Psoas muscle (tissue), 8 donors: ENCODE data around the gene SMIM12. TPM values are rescaled to one million over a fixed set of nuclear protein-coding genes. Genes with fewer than 3 reads are reported as not detected.

Experiments
- ATAC-seq, 4 donors: fragments of 200-7000 bp; cut with Tn5 transposase; one replicate each; pipeline ENCODE4 v1.9.1; 2020; ENCODE audit warnings: moderate library complexity in 3 of 4, mild to moderate bottlenecking in 2 of 4
- DNase-seq, 2 donors: peaks; one replicate each; pipeline ENCODE4 v3.0.0-alpha.2; 2020
- H3K27ac ChIP-seq: fragments of 200-600 bp; one replicate; pipeline ENCODE4 v1.8.0; 2022
- H3K27me3 ChIP-seq, 3 donors: fragments of 200-600 bp in 1 of 3; one replicate each; pipeline versions ENCODE4 v1.6.1 to v1.8.0; 2013 to 2022; ENCODE audit warnings: low read length in 2 of 3, mild to moderate bottlenecking in 2 of 3, moderate library complexity in 1 of 3; ENCODE audit not compliant: insufficient read depth in 3 of 3
- H3K36me3 ChIP-seq, 2 donors: fragments of 200-600 bp in 1 of 2; one replicate each; pipeline versions ENCODE4 v1.6.1 to v1.8.0; 2013 to 2022; ENCODE audit warnings: low read depth in 1 of 2, mild to moderate bottlenecking in 1 of 2, moderate library complexity in 1 of 2; ENCODE audit not compliant: insufficient read depth in 1 of 2
- H3K4me1 ChIP-seq: fragments of 200-600 bp; one replicate; pipeline ENCODE4 v1.8.0; 2022
- H3K4me3 ChIP-seq: fragments of 200-600 bp; one replicate; pipeline ENCODE4 v1.8.0; 2022; ENCODE audit warnings: mild to moderate bottlenecking
- H3K9me3 ChIP-seq: fragments of 200-600 bp; one replicate; pipeline ENCODE4 v1.8.0; 2022
- whole genome bisulfite sequencing, 3 donors: extraction: QIAGEN DNeasy Blood & Tissue Kit; methylation state at CpG; one replicate each; pipeline versions ENCODE4 v1.1.6 to v1.1.7; 2013; 5-methylcytosine and 5-hydroxymethylcytosine counted together
- intact Hi-C, 2 donors: fragments of 100-400 bp; cut with DNase I; formaldehyde crosslinking; loops; one replicate each; pipeline versions ENCODE4 v1.11.0 to v1.14.2; 2022
- polyA plus RNA-seq, 3 donors: library from polyadenylated mRNA; stranded (reverse); fragments of 200-250 nt; gene quantifications; one replicate each; pipeline ENCODE4 v1.2.3, GENCODE V29; 2013
- total RNA-seq, 4 donors: library from RNA; stranded (reverse); fragmentation: NEBNext Ultra II Directional in 2 of 4; extraction: Animal tissue kit (Norgen Biotek cat#: 25700) in 2 of 4; gene quantifications; one replicate each; pipeline versions ENCODE4 v1.2.1 to v1.2.4, GENCODE V29; 2021 to 2023
- TF ChIP-seq, protein P1 (sequence below): fragments of 200-600 bp; IDR thresholded peaks from one replicate; pipeline ENCODE4 v1.8.0; 2022; ENCODE audit warnings: antibody characterized with exemption
- donor health status: healthy with polysubstance abuse.
- donor health status: DM: no; HTN: no; CAD: no; lungs with moderate emphysema.
- donor health status: Bipolar disorder and iron deficiency.
- donor health status: healthy.
- donor health status: DM: yes; HTN: yes; CAD: no.
- donor health status: DM: no; HTN: no; CAD: no.
- donor health status: DM: no; HTN: no; CAD: no.
- donor health status: DM: yes; HTN: yes; CAD: no.

SMIM12 gene
- total and polyA plus RNA-seq, 7 donors: 17.9 to 140 (median 59.2) TPM

DNA sequence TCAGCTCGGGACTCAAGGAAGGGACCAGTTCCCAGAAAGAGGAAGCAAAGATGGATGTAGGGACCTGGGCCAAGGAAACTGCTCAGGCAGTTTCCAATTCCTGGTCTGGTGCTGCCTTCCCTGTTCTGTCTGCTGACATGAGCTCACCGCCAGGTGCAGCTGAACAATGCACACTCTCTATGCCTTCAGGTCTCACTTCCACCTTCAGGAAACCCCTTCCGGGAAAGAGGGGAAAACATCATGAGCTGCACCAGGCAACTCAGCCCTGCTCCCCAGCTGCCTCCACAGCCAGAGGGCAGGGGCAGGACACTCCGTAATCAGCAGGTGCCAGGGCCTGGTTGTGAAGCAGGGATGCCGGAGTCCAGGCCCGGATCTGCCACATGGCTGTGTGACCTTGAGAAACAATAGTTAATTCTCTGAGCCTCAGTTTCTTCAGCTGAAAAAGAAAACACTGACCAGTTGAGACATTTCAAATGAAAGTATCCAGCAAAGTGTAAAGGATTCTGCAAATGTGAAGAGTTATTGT is 27.8 kb downstream of the SMIM12 start:
- TF ChIP-seq, protein P1, sequence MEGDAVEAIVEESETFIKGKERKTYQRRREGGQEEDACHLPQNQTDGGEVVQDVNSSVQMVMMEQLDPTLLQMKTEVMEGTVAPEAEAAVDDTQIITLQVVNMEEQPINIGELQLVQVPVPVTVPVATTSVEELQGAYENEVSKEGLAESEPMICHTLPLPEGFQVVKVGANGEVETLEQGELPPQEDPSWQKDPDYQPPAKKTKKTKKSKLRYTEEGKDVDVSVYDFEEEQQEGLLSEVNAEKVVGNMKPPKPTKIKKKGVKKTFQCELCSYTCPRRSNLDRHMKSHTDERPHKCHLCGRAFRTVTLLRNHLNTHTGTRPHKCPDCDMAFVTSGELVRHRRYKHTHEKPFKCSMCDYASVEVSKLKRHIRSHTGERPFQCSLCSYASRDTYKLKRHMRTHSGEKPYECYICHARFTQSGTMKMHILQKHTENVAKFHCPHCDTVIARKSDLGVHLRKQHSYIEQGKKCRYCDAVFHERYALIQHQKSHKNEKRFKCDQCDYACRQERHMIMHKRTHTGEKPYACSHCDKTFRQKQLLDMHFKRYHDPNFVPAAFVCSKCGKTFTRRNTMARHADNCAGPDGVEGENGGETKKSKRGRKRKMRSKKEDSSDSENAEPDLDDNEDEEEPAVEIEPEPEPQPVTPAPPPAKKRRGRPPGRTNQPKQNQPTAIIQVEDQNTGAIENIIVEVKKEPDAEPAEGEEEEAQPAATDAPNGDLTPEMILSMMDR: no peak
- Histone ChIP-seq H3K36me3 (peaks cover 0 to 4% of the 10 kb centered on the region in 2 donors), H3K4me3 (no peak overlapping the region), H3K27ac (no peak overlapping the region), H3K27me3 (no peaks in the 10 kb centered on the region), H3K9me3 (no peaks in the 10 kb centered on the region), H3K4me1 (no peaks in the 10 kb centered on the region)
- 74 to 82% (median 81%) methylated on average over 6 of the region's 6 CpGs for WGBS, 3 donors
- DNase-seq (no peak), ATAC-seq (no peak)
- intact Hi-C loops: no loop called here

DNA sequence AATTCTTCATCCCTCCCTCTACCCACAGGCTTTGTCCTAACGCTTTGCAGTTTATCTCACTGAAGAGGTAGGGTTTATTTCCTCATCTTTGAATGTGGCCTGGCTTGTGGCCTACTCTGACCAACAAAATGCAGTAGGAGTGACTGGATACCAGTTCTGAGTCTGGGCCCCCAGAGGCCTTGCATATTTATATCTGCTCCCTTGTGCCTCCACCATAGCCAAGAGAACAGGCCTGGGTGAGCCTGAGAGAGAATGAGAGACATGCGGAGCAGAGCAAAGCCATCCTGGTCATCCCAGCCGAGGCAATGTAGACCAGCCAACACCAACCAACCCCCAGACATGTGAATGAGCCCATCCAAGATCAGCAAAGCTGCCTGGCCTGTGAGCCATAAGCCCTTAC is 30.3 kb downstream of the SMIM12 start:
- no peak overlapping the region for H3K4me3 ChIP-seq
- no peaks in the 10 kb centered on the region for H3K4me1 ChIP-seq
- peaks cover 0 to 4% of the 10 kb centered on the region in 2 donors for H3K36me3 ChIP-seq
- intact Hi-C loops: no loop called here
- H3K27me3 ChIP-seq: no peaks in the 10 kb centered on the region
- TF ChIP-seq, protein P1: no peak
- ATAC-seq (no peak), DNase-seq (no peak)
- no peak overlapping the region for H3K27ac ChIP-seq
- WGBS, 3 donors: 83 to 92% (median 86%) methylated on average over 3 of the region's 3 CpGs
- no peaks in the 10 kb centered on the region for H3K9me3 ChIP-seq

DNA sequence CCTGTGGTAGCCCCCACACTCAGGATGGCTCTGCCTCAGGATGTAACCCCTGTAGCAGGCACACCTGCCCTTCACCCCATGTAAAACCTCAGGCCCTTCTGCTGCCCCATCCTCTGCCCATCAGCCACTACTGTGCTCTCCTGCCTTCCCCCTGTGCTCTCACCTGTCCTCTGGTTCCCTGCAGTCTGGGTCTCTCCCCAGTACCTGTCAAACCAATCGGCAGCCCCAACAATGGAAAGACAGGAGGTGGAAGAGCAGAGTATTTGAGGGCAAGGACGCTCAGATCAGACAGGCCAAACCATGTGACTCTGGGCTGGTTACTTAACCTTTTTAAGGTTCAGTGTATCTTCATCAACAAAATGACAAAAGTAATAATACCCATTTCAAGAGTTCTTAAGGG is 30.9 kb downstream of the SMIM12 start:
- Histone ChIP-seq H3K4me1 (no peaks in the 10 kb centered on the region), H3K4me3 (no peak overlapping the region), H3K27me3 (no peaks in the 10 kb centered on the region), H3K36me3 (peaks cover 0 to 4% of the 10 kb centered on the region in 2 donors), H3K27ac (no peak overlapping the region), H3K9me3 (no peaks in the 10 kb centered on the region)
- intact Hi-C loops: no loop called here
- DNase-seq: no peak
- WGBS, 3 donors: 81 to 91% (median 85%) methylated on average over 2 of the region's 2 CpGs
- ATAC-seq: no peak
- TF ChIP-seq, protein P1: no peak

DNA sequence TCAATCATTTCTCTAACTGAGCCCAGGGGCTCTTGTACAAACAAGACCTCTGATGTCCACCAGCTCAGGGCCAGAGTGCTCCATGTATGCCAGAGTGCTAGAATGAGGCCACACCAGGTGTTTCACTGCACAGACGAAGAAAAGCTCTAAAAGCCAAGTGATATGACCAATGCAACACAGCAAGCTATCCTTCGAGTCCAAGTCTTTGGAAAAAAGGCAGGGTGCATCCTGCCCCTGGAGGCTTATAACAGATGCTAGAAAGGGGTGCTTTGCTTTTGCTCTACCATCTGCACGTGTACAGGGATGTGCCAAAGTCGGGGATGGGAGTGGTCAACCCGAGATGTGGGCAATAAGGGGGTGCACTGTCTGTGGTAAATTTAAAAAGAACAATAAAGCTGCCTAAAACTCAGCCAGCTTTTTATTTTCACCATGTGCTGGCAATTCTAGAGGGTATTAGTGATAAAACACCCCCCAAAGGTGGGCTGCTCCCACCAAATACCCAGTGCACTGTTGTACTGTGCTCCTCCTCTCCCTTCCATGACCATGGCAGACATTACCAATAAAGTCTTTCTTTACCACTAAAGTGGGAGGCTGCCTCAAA is 32.1 kb downstream of the SMIM12 start:
- H3K27ac ChIP-seq: no peak overlapping the region
- H3K27me3 ChIP-seq: no peaks in the 10 kb centered on the region
- H3K4me3 ChIP-seq: no peak overlapping the region
- H3K4me1 ChIP-seq: no peaks in the 10 kb centered on the region
- H3K9me3 ChIP-seq: no peaks in the 10 kb centered on the region
- no peak for ATAC-seq
- intact Hi-C loops: no loop called here
- no peak for DNase-seq
- H3K36me3 ChIP-seq: peaks cover 0 to 4% of the 10 kb centered on the region in 2 donors
- 77 to 87% (median 80%) methylated on average over 5 of the region's 5 CpGs for WGBS, 3 donors
- TF ChIP-seq, protein P1: no peak
